T-helper 9 cell (primary cell): Measurements from ENCODE around the gene PRR29.

Experiments used
- DNase-seq: peaks from one replicate; pipeline ENCODE4 v3.0.0-alpha.2; 2020
- total RNA-seq, 2 donors: gene quantifications; one replicate each; lab custom pipeline; 2026; lab: John Stamatoyannopoulos, UW

Gene PRR29
- total RNA-seq, result 1.9 to 2.9 reads per million in 2 donors

DNA sequence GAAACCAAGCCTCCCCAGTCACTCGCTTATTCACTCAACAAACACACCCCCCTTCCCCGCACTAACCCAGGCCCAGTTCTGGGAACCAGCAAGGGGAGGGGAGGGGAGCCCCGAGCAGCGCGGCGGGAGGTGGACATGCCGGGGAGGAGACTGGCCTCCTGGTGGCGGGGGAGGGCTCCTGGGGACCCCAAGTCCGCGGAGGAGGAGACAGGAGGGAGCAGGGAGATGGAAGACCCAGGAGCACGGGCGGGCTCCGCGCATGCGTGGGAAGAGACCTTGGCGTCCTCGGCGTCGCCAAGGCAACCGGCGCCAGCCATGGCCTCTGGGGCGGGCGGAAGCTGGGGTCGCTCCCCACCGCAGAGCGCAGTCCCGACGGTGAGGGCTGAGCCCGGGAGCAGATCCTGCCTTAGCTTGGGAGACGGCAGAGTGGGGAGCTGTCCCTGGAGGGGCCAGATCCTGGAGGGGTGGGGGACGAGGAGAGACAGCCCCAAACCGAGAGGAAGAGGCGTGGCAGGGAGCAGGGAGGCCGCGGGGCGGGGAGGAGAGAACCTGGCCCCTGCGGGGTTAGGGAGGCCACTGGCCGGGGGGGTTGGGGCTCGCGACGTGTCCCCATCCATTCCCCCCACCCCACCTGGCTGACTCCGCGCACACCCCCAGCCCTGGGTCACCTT is at the start of gene PRR29:
TSS of gene PRR29 (plus strand) at position 302 of the 671 bp plus-strand sequence. CDS start at position 316, 14 bp downstream.
- DNase-seq, result peak; percentile 68

DNA sequence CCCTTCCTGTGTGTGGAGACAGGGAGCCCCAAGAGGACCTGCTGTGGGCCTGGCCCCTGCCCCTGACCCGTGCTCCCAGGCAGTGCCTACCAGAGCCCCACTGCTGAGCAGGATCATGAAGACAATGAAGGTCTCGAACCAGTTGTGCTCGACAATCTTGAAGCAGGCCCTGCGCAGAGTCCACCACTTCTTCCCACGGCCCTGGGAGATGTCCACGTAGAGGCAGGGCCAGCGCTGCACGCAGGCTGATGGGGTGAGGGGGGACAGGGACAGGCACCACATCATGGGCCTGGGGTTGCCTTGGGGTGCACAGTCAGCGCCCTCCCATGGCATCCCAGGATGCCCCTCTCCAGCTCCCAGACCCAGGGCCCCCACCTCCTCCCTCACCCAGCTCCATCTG is 49.6 kb upstream of the PRR29 start:
- DNase-seq, result no peak

DNA sequence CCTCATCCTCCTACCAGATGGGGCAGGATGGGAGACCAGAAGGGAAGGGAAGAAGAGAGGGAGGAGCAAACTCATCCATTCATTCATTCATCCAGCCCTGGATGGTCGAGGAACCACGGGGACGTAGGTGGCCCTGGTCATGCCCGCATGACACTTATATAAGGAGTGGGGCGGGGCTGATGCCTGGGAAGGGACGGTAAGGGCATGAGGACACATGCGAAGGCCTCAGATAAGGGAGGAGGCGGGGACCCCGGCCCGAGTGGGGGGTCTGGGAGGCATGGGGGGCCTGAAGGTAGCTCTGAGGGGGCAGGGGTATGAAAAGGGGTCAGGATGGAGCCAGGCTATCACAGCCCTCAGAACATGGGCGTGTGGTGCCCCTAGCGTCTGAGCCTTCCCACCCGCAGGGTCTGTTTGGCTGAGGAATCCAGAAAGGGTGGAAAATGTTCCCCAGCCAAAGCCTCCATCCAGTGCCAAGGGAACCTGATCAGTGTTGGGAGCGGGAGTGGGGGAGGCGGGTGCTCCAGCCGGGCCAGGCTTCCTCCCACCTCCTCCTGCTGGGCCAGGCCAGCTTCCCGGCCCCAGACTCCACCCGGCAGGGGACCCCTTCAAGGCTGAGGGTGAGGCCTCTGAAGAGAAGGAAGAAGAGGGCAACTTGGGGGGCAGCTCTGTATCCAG is 48.4 kb upstream of the PRR29 start:
- no peak for DNase-seq

DNA sequence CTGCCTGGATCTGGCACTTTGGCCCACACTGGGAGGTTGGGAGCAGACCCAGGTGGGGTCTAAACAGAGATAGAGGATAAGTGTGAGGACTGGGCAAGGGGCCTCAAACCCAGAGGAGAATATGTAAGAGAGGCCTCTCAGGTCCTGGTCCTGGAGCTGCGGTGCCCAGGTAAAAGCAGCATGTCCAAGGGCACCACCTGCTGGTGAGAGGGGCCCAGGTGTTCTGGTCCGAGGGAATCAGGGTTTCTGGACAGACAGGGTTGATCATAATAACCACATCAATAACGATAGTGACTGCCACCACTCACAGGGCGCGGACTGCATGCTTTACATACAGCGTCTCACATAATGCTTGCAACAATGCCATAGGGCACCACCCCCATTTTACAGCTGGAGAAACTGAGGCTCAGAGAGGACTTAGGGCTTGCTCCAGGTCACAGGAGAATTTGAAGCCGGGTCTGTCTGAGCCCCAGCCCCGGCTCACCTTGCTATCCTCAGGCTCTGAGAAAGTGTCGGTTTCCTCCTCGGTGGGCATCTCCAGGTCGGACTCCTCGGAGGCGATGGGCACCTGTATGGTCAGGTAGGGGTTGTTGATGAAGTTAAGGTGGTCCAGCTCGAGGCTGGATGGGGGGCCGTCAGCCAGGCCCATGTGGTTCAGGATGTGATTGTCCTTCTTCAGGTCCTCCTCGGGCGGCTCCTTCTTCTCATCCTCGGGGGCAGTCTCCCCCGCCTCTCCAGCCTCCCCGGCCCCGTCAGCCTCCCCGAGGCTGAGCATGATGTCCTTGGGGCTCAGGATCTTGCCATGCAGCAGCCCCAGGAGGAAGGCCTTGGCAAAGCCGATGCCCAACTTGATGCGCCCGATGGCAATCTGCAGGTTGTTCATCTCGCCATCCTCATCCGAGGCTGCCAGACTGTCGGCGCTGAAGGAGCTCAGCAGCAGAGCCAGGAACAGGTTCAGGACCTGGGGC is 46.9 kb upstream of the PRR29 start:
- peak; percentile 27 for DNase-seq

DNA sequence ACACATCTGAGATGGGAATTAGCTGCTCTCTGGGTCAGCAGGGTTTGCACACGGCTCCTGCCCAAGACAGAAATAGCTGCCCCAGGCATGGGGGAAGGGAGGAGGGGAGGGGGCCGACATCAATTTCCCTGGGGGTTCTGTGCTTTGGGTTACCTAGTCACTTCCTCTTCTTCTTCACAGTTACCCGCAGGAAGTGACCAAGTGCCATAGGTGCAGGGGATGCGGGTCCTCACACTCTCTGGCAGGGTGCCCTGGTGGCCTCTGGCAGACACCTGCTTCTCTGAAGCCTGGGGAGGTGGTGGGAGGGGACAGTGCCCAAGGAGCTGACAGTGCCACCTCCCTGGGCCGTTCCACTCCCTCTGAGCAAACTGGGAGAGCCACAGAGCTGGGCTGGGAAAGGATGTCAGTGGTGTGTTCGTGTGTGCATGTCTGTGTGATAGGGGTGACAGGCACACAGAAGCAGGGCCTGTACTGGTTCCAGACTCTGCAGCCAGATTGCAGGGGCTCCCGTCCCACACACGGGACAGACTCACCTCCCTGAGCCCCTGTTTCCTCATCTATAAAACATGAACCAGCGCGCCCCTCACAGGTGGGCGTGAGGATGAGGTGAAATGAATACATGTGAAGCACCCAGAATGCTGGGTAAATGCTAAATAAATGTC is 43.6 kb upstream of the PRR29 start:
- DNase-seq, result no peak

DNA sequence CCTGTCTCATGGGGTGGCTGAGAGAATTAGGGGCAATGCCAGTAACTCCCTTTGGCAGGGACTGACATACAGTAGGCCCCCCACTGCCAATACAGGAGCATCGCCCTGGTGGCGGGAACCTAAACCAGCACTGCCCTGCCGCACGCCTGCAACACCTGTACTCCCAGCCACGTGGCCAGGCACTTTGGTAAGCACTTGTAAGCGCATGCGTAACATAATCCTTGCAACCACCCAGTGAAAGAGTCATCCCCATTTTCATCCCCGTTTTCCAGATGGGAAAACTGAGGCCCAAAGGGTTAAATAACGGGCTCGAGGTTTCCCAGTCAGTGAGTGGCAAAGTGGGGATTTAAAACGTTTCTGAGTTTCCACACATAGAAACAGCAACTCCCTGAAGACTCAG is 42.9 kb upstream of the PRR29 start:
- no peak for DNase-seq

DNA sequence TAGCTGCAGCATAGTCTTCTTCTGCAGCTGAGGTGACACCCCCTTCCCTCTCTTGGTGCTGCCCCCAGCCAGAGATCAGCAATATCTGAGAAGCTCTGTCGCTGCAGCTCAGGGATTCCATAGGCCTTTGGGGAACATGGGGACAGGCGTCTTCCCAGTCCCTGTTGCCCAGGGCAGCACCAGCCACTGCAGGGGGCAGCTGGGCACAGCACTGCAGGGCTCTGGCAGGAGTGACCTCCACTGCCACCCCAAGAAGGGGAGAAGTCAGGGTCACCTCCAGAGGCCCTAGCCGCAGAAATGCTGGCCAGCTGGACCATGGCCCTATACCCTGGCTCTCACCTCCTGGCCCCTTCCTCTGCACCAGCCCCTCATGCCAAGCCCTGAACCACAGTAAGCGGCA is 42.4 kb upstream of the PRR29 start:
- DNase-seq, result no peak

DNA sequence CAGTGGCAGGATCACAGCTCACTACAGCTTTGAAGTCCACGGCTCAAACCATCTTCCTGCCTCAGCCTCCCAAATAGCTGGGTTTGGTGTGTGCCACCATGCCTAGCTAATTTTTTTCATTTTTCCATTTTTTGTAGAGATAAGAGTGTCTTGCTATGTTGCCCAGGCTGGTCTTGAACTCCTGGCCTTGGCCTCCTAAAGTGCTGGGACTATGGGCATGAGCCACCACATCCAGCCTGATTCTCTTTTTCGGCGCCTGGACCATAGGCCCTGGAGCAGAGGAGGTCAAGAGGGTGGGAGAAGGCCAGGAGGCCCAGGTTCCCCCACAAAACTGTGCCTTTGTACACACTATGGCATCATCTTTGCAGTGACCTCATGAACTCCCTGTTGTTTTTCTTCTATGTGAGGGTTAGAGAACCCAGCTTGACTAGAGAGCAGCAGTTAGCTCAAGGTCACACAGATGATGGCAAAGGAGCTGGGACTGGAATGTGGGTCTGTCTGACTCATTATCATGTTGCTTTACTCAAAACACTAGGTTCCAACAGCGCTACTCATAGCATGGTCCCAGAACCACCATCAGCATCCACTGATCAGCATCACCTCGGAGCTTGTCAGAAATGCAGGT is 41.7 kb upstream of the PRR29 start:
- no peak for DNase-seq

DNA sequence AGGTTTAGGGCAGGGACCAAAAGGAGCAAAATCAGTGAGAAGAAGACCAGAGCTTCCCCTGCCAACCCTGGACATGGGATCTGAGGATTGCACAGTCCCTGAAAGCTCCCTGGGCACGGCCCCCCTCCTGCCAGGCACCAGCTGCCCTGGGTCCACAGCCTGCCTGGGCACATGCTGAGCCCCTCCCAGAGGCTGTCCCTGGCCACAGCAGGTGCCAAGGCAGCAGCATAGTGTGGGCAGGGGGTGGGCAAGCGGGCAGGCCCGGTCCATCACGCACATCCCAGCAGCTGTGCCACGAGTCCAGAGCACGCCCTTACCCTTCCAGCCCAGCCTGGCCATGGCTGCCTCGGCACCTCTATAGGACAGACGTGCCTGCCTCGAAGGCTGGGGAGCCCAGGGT is 38.1 kb upstream of the PRR29 start:
- DNase-seq, result no peak

DNA sequence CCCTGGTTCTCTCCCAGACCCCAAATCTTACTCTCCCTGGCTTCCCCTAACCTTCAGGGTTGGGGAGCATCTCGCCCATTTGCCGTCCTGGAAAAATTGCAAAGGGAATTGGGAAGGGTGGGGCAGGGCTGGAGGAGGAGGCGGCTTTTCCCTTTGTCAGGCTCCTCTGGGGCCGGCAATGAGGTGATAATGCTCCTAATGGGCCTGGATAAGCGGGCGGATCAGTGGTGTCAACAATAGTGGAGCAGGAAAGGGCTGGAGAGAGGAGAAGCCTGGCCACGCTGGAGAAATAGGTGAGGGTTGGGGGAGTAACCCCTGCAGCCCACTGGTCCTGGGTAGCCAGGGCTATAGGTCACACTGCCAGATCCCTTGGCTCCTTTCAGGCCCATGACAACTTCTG is 37.7 kb upstream of the PRR29 start:
- DNase-seq, result no peak

DNA sequence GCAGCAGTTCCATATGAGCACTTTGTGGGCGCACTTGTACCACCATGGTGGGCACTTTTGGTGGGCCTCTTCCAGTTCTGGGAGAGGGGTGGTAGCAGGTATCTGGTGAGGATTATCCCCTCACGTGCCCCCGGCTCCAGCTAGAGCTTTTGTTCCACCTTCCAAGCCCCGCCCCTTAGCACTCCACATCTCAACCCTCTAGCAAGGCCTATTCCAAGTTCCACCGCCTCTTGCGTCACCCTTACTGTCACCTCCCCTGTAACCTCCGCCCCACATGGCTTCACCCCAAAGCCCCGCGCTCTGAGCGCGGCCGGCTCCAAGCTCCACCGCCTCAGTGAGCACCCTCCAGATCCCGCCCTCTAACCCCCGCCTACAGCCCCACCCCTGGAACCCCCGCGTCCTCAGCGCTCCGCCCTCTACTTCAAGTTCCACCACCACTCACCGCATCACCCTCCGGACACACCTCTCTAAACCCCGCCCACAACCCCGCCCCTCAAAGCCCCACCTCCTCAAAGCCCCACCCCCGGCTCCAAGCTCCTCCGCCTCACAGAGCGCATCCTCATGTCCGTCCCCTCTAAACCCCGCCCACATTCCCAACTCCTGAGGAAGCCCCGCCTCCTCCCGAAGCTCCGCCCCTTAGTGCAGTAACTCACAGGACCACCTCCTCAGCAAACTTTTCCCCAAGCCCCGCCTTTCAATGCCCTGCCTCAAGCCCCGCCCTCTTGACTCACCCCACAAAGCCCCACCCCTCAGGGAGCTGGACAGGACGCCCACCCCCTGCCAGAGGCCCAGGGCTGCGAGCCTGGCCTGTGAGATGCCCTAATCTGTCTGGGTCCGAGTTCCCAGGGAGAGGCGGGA is 36.6 kb upstream of the PRR29 start:
- peak; percentile 38 for DNase-seq

DNA sequence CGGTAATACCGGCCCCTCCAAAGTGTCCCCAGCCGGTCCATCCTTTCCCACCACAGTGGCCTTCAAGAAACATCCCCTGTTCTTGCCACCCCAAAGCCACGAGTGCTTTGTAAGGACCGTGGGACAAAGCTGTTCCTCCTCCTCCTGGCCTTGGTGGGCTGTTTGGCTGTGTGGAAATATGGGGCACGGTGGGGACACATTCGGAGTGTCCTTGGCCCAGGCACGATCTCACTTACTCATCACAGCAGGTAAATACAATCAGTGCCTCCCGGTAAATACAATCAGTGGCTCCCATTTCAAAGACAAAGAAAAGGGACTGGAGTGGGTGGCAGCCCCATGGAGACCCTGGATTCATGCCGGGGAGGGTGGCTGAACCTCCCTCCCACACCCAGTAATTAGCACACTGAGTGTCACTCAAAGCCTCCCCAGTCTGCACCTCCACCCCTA is 35.8 kb upstream of the PRR29 start:
- no peak for DNase-seq

DNA sequence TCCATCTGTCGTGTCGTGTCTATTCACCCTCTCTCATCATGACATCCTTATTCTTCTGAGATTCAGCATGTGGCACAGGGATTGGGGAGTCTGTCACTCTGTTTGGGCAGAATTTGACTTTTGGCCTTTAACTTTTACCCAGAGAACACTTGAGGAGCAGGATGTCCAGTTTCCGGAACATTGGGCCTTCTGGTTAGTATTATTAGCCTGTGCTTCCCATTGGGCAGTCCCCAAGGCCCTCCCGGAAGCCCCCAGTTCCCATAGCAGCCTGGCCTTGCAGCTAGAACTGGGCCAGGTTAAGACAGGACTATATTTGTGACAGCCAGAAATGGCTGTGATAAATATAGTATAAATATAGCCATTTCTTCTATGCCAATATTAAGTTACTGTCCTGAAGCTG is 35.0 kb upstream of the PRR29 start:
- no peak for DNase-seq

DNA sequence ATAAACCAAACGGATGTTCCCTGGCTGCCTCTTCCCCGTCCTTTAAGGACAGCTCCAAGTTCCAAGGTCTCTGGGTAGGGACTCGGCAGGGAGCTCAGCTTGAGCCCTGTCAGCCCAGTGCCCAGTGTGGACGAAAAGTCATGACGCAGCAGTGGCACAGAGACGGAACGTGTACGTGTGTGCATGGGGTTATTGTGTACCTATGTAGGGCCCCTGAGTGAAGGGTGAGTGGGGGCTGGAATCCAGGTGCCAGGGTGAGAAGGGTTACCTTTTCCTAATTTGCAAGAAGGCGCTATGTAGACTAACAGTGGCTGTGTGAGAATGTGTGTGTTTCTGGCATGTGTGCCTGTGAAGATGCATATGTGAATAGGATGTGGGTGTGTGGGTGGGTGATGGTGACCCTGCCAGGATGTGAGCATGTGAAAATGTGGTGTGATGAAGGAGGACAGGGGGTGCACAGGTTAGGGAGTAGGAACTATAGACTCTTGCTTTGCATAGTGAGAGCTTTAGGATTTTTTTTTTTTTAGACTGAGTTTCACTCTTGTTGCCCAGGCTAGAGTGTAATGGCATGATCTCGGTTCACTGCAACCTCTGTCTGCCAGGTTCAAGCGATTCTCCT is 31.4 kb upstream of the PRR29 start:
- no peak for DNase-seq

DNA sequence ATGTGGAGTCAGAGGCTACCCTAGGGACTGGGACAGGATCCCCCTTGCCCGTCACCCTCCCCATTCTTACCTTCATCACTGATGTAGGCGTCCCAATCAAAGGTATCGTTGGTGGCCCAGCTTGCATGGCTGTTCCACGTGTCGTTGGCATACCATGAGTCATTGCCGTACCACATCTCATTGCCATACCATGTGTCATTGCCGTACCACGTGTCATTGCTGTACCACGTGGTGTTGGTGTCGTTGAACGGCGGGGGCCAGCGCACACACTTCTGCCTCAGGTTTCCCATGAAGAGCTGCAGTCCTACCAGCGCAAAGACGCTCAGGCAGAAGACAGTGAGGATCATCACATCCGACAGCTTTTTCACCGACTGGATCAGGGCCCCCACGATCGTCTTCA is 30.2 kb upstream of the PRR29 start:
- DNase-seq, result no peak

DNA sequence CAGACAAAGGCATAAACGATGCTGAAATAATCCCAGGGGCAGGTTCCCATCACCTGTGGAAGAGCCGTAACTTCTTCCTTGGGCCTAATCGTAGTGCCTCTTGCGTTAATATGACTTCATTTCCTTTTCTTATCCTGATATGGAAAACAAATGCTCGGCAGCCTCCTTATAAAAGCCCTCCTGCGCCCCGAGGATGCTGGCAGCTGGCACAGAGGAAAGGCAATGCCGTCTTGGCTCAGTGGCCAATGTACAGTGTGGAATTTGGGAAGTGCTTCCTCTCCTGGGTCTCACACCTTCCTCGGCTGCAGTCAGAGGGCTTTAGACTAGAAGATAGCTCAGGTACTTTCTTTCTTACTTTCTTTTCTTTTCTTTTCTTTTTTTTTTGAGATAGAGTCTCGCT is 28.9 kb upstream of the PRR29 start:
- DNase-seq, result no peak

DNA sequence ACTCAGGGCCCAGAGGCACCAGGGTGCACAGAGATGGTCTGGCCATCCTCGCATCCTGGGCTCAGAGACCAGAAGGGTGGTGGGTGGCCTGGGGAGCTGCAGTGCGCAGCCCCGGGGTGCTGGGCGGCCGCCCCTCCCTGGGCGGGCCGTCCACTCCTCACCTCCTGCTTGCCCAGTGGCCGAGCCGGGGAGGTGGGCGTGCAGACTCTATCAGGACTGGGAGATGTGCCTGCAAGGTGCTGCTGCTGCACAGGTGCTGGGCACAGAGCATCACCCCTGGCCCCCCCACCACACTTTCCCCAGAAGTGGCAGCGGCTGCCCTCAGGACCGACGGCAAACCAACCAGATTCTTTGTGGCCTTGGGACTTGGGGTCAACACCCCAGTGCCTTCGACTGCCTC is 25.4 kb upstream of the PRR29 start, which contains the start of gene SCN4A:
TSS of gene SCN4A (minus strand) at position 123 of the 400 bp plus-strand sequence. CDS start at position 46, 77 bp downstream.
- DNase-seq, result no peak

DNA sequence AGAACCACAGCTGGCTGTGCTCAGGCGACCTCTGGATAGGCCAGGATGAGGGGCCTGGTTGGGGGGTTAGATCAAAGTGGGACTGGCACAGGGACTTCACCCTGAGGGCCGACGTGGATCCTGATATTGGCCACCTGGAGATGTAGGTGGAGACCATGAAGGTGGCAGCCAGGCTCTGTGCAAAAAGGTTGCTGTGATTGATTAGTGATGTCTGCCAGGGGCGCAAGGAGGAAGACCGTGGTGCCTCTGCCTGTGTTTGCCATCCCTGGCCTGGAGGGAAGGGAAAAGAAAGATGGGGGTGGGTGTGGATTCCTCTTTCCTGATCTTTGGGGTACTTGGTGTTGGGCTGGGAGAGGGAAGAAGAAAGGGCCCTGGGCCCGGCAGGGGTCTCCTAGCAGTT is 24.9 kb upstream of the PRR29 start:
- no peak for DNase-seq

DNA sequence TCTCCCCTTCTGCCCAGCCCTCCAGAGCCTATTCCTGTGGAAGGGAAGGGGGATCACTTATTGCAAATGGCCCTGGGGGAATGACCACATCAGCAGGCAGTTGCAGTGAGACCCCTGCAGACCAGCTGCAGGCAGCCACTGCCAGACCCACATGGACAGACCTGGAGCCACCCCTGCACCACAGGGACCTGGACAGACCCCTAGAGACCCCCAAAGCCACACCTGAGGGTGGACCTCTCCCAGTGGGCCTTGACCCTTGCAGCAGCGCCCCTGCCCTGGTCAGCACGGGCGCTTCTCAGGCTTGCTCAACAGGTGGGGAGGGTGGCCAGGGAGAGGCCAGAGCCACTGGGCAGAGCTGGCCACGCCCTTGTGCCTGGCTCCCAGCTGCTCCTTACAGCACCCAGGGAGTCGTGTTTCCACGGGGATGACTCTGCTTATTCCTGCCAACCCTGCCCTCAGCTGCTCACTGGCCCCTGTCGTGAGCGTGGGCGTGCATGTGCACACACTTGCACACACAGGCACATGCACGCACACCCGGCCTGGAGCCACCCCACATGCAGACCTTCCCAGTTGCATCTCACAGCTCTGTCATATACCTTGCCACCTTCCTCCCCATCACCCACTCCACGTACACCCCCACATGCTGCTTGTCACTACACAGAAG is 24.1 kb upstream of the PRR29 start:
- DNase-seq, result no peak

DNA sequence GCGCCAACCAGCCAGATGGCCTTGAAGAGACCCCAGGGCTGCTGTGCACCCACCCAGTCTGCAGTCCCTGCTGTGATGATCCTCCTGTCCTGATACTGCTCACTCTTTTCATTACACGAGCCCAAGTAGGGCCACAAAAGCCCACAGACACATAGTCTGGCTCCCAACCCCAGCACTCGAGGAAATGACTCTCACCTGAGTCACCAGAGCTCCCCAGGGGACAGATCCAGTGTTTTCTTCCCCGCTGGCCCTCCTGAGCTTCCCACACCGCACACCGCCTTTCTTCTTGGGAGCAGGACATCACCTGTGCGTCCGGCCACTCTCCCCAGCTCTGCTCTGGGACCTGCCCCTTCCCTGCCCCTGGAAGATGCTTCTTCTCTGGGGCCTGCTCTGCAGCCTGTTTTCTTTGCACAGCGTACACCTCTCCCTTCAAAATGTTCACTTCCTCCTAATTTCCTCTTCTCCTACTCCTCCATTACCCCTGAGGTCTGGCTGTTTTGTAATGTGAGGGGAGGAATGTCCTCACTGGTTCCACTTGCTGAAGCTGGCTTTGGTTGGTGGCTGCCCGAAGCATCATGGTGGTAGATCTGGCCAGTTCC is 23.5 kb upstream of the PRR29 start:
- DNase-seq, result no peak
